Metanephros (tissue), 1 donor: ENCODE measurements around the gene SERINC2. TPM values are rescaled to one million over a fixed set of nuclear protein-coding genes. Genes with fewer than 3 reads are reported as not detected.

Experiments used
- total RNA-seq: library from RNA; depleted of rRNA; stranded (reverse); fragments of >200 nt; gene quantifications from one replicate; pipeline ENCODE4 v1.2.3, GENCODE V29; 2014

The SERINC2 gene
- 24.8 TPM for total RNA-seq

DNA sequence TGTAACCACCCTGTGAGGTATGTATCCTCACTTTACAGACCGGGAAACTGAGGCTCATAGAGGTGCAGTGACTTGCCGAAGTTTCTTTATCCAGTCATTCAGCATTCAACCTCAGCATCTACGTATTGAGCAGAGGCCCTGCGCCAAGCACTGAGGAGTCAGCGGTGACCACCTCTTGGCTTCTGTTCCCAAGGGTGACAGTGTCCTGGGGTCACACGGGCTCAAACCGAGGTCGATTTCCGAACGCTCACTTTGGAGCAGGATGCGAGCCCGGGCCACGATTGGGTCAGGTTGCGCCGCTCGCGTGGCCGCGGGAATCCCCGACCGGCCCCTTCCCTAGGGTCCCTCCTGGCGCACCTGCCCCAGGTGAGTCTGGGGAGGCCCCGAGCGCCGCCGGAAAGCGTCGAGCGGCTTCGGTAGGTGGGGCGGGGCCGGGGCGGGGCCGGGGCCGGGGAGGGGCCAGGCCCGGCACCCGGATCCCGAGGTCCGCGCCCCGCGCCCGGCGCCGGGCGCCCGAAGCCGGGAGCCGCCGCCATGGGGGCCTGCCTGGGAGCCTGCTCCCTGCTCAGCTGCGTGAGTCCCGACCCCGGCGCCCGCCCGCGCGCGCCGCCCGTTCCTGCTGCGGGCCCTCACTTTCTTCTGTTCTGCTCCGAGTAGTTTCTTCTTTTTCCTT lies at the start of gene SERINC2:
Gene SERINC2, plus strand, starts transcription at position 482 of the 673 bp plus-strand sequence. Its CDS starts 53 bp downstream, at position 535.

DNA sequence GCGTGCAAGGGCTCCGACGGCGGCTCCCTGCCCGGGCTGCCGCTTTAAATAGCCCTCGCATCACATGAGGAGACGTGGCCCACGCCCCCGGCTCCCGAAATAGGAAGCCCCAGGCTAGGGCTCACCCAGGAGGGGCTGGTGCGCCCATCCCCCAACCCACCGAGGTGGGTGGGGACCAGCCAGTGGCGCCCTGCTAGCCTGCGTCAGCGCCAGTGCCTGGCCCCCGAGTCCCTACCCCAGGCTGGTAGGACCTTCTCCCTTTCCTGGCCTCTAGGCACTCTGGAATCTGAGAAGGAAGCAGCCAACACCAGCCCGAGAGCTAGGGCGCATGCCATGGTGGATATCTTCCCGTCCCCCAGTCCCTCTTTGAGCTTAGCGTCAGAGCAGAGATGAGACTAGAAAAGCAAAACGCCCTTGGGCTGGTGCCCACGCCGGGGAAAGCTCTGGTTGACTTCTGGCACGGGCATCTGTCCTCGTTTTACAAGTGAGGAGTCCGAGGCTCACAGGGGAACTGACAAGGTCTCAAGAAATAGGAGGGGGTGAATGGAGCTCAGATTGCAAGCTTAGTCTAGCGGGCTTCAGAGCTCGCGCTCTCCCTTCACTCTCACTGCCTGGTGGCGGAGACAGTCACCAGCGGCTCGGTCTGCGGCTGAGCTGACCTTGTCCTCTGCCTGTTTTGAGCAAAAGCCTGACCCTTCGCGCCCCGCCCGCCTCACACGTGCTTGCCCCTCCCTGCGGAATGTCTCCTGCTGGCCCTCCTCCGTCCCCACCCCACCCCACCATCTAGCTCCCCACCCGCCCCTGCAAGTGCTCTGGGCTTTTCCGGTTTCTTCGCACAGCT lies 39.7 kb upstream of the SERINC2 start, which contains the start of gene FABP3:
Gene FABP3, minus strand, starts transcription at position 21 of the 841 bp plus-strand sequence. CDS start 62 bp downstream, outside the sequence.

Other genes starting within 250 kb of the SERINC2 start
- gene NKAIN1, start 173.3 kb upstream of the SERINC2 start, total RNA-seq = 1.1 TPM
- 96.3 TPM for gene SNRNP40, start 116.4 kb upstream of the SERINC2 start, total RNA-seq
- 17.2 TPM for gene ZCCHC17, start 116.2 kb upstream of the SERINC2 start, total RNA-seq
- gene FABP3, start 40.1 kb upstream of the SERINC2 start, total RNA-seq = 49.9 TPM
- 96.1 TPM for gene TINAGL1, start 163.3 kb downstream of the SERINC2 start, total RNA-seq
- gene HCRTR1, start 204.5 kb downstream of the SERINC2 start, total RNA-seq = 0.35 TPM
- gene PEF1, start 231.7 kb downstream of the SERINC2 start, total RNA-seq = 76.0 TPM